K562 (cell line): ENCODE measurements around the gene APOO. TPM values are rescaled to one million over a fixed set of nuclear protein-coding genes. Genes with fewer than 3 reads are reported as not detected.

Experiments used
- MTF1 ChIP-seq: fragments of 250-450 bp; sonication (Bioruptor Pico); IDR thresholded peaks from 2 replicates; pipeline ENCODE4 v1.9.0; 2021; ENCODE audit warnings: moderate library complexity, mild to moderate bottlenecking, inconsistent platforms, borderline replicate concordance
- NELFE ChIP-seq: IDR thresholded peaks from 2 replicates; pipeline ENCODE4 v1.6.1; 2011; ENCODE audit warnings: mild to moderate bottlenecking; ENCODE audit not compliant: insufficient read depth, insufficient read length
- PHTF2 ChIP-seq: fragments of 250-450 bp; sonication (Bioruptor Pico); IDR thresholded peaks from 2 replicates; pipeline ENCODE4 v1.5.0; 2021; ENCODE audit warnings: mild to moderate bottlenecking
- TAF9B ChIP-seq: fragments of 450-650 bp; IDR thresholded peaks from 2 replicates; pipeline ENCODE4 v1.6.1; 2018; ENCODE audit warnings: mild to moderate bottlenecking; ENCODE audit not compliant: partially characterized antibody
- ZNF165 ChIP-seq: fragments of 250-450 bp; sonication (Bioruptor Pico); IDR thresholded peaks from 2 replicates; pipeline ENCODE4 v1.4.0; 2020; ENCODE audit warnings: borderline replicate concordance
- ZNF695 ChIP-seq: fragments of 450-650 bp; formaldehyde crosslinking; IDR thresholded peaks from 2 replicates; pipeline ENCODE4 v1.4.0; 2020; ENCODE audit warnings: mild to moderate bottlenecking, moderate library complexity
- polyA plus RNA-seq, 8 experiments: library from polyadenylated mRNA; depleted of rRNA in 4 of 8; stranded (reverse) in 5 of 8; unstranded in 3 of 8; fragments of >200 nt; fragmentation: Nextera tagmentation in 2 of 8; fragmentation: Illumina TruSeq in 1 of 8; extraction: Ambion mirVana in 2 of 8; extraction: Trizol in 1 of 8; gene quantifications; 2 replicates each; pipeline versions ENCODE4 v1.2.1 to v1.2.3, GENCODE V29; 2011 to 2014; ENCODE audit warnings: inconsistent platforms in 1 of 8, missing spikeins in 1 of 8
- total RNA-seq, 7 experiments: library from RNA; depleted of rRNA in 6 of 7; stranded (reverse); fragments of >200 nt in 6 of 7; fragmentation: Illumina TruSeq in 2 of 7; extraction: Trizol in 2 of 7; gene quantifications; 2 replicates each; pipeline versions ENCODE4 v1.2.1 to v1.2.3, GENCODE V29; 2011 to 2021; ENCODE audit warnings: low replicate concordance in 1 of 7
- TF ChIP-seq, protein P1 (sequence below): fragments of 200-600 bp; sonication (generic); IDR thresholded peaks from one replicate; pipeline ENCODE4 v1.6.1; 2012; ENCODE audit warnings: mild to moderate bottlenecking, low read depth, low read length, inconsistent platforms
- TF ChIP-seq, protein P2 (sequence below): sonication (generic); formaldehyde crosslinking; IDR thresholded peaks from 2 replicates; pipeline ENCODE4 v1.8.0; 2022; ENCODE audit warnings: mild to moderate bottlenecking, low read depth, missing genetic modification reagents

The APOO gene
- total and polyA plus RNA-seq, 9 of the 15 experiments (the other 6 are each of a cell fraction or from before 2014, with no cell fraction given): 37.3 to 76.4 (median 60.8) TPM

DNA sequence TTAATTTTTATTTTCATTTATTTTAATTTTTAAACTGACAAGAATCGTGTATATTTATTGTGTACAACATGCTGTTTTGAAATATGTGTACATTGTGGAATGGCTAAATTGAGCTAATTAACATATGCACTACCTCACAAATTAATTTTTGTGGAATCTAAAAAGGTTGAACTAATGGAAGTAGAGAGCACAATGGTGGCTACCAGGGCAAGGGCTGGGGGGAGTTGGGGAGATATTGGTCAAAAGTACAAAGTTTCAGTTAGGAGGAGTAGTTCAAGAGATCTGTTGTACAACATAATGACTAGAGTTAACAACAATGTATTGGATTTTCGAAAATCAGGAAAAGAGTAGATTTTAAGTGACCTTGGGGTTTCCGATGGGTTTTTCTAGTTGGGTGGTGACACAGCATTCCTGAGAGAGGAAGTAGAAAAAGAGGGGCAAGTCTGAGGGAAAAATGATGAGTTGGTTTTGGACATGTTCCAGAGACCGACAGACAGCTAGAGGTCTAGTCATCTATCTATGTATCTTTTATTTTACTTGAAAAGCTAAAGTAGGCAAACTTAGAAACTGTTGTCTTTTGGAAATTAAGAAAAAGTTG lies 23.2 kb downstream of the APOO start (continued):
- TF ChIP-seq, protein P1, sequence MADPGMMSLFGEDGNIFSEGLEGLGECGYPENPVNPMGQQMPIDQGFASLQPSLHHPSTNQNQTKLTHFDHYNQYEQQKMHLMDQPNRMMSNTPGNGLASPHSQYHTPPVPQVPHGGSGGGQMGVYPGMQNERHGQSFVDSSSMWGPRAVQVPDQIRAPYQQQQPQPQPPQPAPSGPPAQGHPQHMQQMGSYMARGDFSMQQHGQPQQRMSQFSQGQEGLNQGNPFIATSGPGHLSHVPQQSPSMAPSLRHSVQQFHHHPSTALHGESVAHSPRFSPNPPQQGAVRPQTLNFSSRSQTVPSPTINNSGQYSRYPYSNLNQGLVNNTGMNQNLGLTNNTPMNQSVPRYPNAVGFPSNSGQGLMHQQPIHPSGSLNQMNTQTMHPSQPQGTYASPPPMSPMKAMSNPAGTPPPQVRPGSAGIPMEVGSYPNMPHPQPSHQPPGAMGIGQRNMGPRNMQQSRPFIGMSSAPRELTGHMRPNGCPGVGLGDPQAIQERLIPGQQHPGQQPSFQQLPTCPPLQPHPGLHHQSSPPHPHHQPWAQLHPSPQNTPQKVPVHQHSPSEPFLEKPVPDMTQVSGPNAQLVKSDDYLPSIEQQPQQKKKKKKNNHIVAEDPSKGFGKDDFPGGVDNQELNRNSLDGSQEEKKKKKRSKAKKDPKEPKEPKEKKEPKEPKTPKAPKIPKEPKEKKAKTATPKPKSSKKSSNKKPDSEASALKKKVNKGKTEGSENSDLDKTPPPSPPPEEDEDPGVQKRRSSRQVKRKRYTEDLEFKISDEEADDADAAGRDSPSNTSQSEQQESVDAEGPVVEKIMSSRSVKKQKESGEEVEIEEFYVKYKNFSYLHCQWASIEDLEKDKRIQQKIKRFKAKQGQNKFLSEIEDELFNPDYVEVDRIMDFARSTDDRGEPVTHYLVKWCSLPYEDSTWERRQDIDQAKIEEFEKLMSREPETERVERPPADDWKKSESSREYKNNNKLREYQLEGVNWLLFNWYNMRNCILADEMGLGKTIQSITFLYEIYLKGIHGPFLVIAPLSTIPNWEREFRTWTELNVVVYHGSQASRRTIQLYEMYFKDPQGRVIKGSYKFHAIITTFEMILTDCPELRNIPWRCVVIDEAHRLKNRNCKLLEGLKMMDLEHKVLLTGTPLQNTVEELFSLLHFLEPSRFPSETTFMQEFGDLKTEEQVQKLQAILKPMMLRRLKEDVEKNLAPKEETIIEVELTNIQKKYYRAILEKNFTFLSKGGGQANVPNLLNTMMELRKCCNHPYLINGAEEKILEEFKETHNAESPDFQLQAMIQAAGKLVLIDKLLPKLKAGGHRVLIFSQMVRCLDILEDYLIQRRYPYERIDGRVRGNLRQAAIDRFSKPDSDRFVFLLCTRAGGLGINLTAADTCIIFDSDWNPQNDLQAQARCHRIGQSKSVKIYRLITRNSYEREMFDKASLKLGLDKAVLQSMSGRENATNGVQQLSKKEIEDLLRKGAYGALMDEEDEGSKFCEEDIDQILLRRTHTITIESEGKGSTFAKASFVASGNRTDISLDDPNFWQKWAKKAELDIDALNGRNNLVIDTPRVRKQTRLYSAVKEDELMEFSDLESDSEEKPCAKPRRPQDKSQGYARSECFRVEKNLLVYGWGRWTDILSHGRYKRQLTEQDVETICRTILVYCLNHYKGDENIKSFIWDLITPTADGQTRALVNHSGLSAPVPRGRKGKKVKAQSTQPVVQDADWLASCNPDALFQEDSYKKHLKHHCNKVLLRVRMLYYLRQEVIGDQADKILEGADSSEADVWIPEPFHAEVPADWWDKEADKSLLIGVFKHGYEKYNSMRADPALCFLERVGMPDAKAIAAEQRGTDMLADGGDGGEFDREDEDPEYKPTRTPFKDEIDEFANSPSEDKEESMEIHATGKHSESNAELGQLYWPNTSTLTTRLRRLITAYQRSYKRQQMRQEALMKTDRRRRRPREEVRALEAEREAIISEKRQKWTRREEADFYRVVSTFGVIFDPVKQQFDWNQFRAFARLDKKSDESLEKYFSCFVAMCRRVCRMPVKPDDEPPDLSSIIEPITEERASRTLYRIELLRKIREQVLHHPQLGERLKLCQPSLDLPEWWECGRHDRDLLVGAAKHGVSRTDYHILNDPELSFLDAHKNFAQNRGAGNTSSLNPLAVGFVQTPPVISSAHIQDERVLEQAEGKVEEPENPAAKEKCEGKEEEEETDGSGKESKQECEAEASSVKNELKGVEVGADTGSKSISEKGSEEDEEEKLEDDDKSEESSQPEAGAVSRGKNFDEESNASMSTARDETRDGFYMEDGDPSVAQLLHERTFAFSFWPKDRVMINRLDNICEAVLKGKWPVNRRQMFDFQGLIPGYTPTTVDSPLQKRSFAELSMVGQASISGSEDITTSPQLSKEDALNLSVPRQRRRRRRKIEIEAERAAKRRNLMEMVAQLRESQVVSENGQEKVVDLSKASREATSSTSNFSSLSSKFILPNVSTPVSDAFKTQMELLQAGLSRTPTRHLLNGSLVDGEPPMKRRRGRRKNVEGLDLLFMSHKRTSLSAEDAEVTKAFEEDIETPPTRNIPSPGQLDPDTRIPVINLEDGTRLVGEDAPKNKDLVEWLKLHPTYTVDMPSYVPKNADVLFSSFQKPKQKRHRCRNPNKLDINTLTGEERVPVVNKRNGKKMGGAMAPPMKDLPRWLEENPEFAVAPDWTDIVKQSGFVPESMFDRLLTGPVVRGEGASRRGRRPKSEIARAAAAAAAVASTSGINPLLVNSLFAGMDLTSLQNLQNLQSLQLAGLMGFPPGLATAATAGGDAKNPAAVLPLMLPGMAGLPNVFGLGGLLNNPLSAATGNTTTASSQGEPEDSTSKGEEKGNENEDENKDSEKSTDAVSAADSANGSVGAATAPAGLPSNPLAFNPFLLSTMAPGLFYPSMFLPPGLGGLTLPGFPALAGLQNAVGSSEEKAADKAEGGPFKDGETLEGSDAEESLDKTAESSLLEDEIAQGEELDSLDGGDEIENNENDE: no peak
- no peak for TF ChIP-seq NELFE
- no peak for TF ChIP-seq TAF9B
- TF ChIP-seq, protein P2, sequence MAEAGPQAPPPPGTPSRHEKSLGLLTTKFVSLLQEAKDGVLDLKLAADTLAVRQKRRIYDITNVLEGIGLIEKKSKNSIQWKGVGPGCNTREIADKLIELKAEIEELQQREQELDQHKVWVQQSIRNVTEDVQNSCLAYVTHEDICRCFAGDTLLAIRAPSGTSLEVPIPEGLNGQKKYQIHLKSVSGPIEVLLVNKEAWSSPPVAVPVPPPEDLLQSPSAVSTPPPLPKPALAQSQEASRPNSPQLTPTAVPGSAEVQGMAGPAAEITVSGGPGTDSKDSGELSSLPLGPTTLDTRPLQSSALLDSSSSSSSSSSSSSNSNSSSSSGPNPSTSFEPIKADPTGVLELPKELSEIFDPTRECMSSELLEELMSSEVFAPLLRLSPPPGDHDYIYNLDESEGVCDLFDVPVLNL (CRISPR knock-in tag): no peak
- no peak for TF ChIP-seq ZNF695
- no peak for TF ChIP-seq MTF1 (CRISPR knock-in tag)
- TF ChIP-seq PHTF2 (CRISPR knock-in tag): no peak
- no peak for TF ChIP-seq ZNF165 (CRISPR knock-in tag)
